Stomach (tissue), 4 donors: ENCODE data around the gene PRKACG.

ENCODE experiments used
- EP300 ChIP-seq: sonication (generic); formaldehyde crosslinking; IDR thresholded peaks from one replicate; pipeline ENCODE4 v1.6.1; 2017; ENCODE audit warnings: antibody characterized with exemption
- POLR2A ChIP-seq, 4 donors: fragments of 450-650 bp; IDR thresholded peaks; one replicate each; pipeline ENCODE4 v1.6.1; 2016; ENCODE audit warnings: antibody characterized with exemption in 4 of 4, control low read depth in 2 of 4, mild to moderate bottlenecking in 1 of 4, moderate library complexity in 1 of 4

DNA sequence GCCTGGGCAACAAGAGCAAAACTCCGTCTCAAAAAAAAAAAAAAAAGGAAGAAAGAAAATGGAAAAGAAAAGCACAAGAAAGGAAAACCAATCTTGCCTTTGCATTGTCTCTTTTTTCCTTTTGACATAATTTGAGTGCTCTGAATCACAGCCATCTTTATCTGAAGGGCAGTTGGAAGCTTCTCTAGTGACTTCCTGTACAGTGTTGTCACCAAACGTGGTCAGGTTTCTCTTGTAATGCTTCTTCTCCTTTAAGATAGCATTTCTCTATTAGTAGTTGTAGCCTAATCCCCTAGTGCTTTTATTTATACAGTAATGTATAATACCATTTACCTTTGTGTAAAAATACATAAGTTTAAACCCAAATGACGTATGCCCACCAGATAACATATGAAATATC lies 18.1 kb downstream of the PRKACG start:
- TF ChIP-seq POLR2A (IDR thresholded peaks at IDR 0.05), result no peak
- TF ChIP-seq EP300, result no peak
